Nucleus accumbens (tissue), 56 donors: ENCODE data around the gene PDPN.
"Not testable (repeated sequence)": the region's sequence is repeated elsewhere in the genome, so short reads cannot be mapped to it uniquely, and the experiment has no call there.

Experiments
- DNase-seq, 56 donors: peaks; one replicate each; lab custom pipeline; 2025; lab: John Stamatoyannopoulos, UW

PDPN gene

GRCh38 chr1:13583595-13583965, at the start of gene PDPN:
Gene PDPN (plus strand): TSS chr1:13583832. CDS start chr1:13584034, 202 bp downstream.
- peak in 5 of 56 donors; percentile 8 to 39 (median 19) for DNase-seq

GRCh38 chr1:13535227-13535626, 48.4 kb upstream of the PDPN start:
- no peak for DNase-seq

GRCh38 chr1:13536571-13536970, 47.1 kb upstream of the PDPN start:
- DNase-seq, result no peak

- DNase-seq, result no peak
These were observed 44.8 kb upstream of the PDPN start for GRCh38 chr1:13538832-13539231.

- DNase-seq, result no peak
These were observed 43.9 kb upstream of the PDPN start for GRCh38 chr1:13539683-13540082.

- DNase-seq, result peak in 21 of 56 donors; percentile 1 to 56 (median 22)
These were observed 42.8 kb upstream of the PDPN start for GRCh38 chr1:13540866-13541265.

- DNase-seq, result no peak
These were observed 42.0 kb upstream of the PDPN start for GRCh38 chr1:13541435-13542215.

- DNase-seq, result peak in 48 of 56 donors; percentile 1 to 73 (median 31)
These were observed 40.0 kb upstream of the PDPN start for GRCh38 chr1:13543451-13544220.

- no peak for DNase-seq
These were observed 39.4 kb upstream of the PDPN start for GRCh38 chr1:13544221-13544556.

- DNase-seq, result no peak
These were observed 36.8 kb upstream of the PDPN start for GRCh38 chr1:13546791-13547190.

GRCh38 chr1:13548281-13548680, 35.4 kb upstream of the PDPN start:
- no peak for DNase-seq

GRCh38 chr1:13549021-13549420, 34.6 kb upstream of the PDPN start:
- DNase-seq, result peak in 1 of 56 donors; percentile 15

GRCh38 chr1:13549521-13549920, 34.1 kb upstream of the PDPN start:
- peak in 44 of 56 donors; percentile 2 to 80 (median 48) for DNase-seq

- no peak for DNase-seq
These were observed 33.0 kb upstream of the PDPN start for GRCh38 chr1:13550663-13551062.

GRCh38 chr1:13554798-13555197, 28.8 kb upstream of the PDPN start:
- no peak for DNase-seq

GRCh38 chr1:13556224-13556764, 27.3 kb upstream of the PDPN start:
- no peak for DNase-seq

- no peak for DNase-seq
These were observed 23.1 kb upstream of the PDPN start for GRCh38 chr1:13560541-13560940.

- DNase-seq, result not testable (repeated sequence)
These were observed 20.7 kb upstream of the PDPN start for GRCh38 chr1:13562981-13563380.

GRCh38 chr1:13564073-13564472, 19.6 kb upstream of the PDPN start:
- DNase-seq, result no peak

GRCh38 chr1:13570435-13570834, 13.2 kb upstream of the PDPN start:
- DNase-seq, result not testable (repeated sequence)

GRCh38 chr1:13570924-13571323, 12.7 kb upstream of the PDPN start:
- no peak for DNase-seq

- no peak for DNase-seq
These were observed 10.0 kb upstream of the PDPN start for GRCh38 chr1:13573586-13573985.
